T-helper 2 cell (primary cell): Measurements from ENCODE around the gene EGLN3.

Experiments used
- DNase-seq, 5 experiments: peaks; one replicate each; pipeline versions ENCODE4 v3.0.0 to v3.0.0-alpha.2; 2012 to 2022

Gene EGLN3

DNA sequence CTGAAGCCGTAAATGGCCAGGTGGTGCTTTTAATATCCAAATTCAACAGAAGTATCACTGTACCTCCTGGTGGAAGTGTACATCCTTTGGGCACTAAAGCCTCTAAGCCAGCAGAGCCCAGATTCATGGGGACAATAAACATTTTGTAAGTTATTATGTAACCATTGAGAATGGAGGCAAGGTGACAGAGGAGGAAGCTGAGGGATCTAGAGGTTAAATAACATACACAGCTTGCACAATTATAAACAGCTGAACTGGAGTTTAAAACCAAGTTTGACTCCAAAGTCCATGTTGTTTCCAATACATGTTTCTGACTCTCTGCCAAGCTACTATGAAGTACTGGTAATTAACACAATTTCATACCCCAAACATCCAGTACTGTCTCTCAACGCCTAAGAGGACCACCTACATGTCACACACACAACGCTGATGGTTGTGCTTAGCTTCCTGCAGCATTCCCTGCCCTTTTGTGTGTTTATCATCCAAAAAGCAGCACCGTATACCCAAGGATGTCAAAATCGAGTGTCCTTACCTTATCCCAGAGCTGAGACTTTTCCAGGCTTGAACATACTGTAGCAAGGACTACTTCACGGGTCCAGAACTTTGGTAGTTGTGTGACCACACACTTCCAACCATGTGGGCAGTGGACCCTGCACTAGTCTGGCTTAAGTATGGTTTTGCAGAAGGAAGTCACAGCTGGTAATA is 41.3 kb downstream of the EGLN3 start:
- DNase-seq: no peak

DNA sequence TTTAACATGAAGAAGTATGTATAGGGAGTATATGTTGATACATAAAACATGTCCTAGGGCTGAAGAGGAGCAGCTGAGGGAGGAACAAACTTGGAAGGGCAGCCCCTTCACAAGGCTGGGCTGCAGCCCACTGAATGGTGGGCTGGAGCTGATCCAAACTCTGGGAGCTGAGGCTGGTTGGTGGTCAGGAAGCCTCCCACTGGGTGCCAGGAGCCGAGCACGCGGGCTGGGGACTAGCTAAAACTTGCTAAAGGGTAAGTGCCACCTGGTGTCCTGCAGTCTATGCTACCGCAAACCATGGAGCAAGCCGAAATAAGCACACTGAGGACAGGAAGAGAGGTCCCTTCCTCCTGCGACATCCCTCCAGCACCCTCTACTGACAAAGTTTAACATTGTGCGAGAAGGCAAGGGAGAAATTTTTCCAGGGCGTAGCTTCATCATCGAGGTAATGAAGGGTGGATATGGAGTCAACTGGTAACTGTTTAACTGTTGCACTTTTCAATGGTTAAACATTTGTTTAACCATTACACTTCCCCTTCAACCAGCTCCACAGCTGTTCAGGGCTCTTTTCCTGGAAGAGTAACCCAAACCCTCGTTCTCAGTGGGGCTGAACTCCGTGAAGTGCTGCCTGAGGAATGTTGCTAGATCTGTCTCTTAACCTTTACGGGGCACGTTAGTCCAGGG is 42.2 kb downstream of the EGLN3 start:
- DNase-seq: no peak

DNA sequence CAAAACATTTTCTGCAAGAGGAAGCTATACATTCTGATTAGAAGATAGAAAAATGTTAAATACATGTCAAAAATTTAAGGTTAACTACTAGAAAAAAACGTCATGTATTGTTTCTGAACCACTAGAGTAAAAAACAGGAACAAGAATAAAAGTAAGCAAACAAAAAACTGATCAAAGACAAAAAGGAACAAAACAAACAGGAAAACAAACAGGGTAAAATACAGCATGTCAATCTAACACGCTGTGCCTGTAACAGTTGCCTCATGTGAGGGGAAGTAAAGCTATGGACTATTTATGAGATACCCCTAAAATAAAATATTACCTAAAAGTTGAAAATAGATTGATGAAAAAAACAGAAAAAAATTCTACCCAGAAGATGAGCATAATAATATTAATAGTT is 43.9 kb downstream of the EGLN3 start:
- no peak for DNase-seq

DNA sequence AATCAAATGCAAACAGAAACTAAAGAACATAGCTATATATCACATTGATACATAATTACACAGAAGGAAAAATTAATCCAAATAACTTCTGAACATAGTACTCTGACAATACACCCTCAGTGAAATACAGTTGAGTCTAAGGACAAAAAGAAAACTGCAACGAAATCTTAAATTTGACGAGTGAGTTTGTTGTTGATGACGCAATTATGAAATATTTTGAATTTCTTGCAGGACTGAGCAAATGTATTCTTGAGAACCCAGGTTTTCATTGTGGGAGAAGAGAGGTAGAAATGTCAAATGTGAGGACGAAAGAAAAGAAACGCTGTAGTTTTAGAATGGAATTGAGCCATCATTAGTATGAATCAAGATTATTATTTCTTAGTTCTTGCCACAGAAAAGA is 46.3 kb downstream of the EGLN3 start:
- DNase-seq: no peak

- no peak for DNase-seq
These were observed 47.5 kb downstream of the EGLN3 start for GRCh38 chr14:33903369-33903768.

GRCh38 chr14:33902363-33902762 is 48.5 kb downstream of the EGLN3 start:
- no peak for DNase-seq

DNA sequence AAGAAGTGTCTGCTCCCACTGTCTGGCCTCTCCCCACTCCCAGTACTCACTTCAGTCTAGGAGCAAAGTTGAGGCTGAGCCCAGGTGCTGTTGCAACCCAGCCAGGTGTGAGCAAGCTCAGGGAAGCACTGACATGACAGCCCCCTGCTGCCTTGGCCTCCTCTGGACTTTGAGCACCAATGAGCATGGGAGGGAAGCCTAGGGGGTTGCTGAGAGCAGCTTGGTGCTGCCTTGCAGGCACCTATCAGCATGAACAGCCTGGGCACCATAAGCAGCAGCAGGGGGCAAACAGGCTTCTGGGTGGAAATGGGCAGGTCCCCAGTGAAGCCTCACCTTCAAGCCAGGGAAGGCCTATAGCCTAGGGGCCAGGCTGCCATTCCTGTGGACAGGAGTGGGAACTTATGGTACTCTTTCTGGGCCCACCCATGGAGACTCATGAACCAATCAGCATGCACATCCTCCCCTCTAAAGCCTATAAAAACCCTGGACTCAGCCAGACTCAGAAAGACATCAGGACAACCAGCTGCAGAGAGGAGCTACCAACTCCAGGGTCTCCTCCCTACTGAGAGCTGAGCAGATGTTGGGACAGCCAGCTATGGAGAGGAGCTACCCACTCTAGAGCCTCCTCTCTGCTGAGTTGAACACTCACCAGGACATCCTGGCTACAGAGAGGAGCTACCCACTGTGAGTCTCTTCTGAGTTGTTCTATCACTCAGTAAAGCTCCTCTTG is 49.3 kb downstream of the EGLN3 start:
- no peak for DNase-seq

DNA sequence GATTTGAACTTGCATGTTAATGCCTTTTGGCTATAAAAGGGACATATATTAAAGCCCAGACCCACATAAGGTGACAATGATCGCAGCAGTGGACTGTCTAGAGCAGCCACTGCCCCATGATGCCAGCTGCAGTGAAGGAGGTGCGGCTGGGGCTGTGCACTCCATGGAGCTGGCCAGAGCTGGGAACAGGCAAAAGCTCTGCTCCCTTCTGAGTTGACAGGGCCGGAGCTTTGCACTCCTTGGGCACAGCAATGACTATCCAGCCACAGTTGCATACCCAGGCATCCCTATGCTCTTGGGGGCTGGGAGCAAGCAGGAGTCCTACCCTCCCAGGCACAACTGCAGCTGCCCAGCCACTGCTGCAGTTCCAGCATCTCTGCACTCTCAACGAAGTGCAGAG is 50.2 kb downstream of the EGLN3 start:
- DNase-seq: no peak

- DNase-seq: no peak
These were observed 51.0 kb downstream of the EGLN3 start for GRCh38 chr14:33899723-33900341.

DNA sequence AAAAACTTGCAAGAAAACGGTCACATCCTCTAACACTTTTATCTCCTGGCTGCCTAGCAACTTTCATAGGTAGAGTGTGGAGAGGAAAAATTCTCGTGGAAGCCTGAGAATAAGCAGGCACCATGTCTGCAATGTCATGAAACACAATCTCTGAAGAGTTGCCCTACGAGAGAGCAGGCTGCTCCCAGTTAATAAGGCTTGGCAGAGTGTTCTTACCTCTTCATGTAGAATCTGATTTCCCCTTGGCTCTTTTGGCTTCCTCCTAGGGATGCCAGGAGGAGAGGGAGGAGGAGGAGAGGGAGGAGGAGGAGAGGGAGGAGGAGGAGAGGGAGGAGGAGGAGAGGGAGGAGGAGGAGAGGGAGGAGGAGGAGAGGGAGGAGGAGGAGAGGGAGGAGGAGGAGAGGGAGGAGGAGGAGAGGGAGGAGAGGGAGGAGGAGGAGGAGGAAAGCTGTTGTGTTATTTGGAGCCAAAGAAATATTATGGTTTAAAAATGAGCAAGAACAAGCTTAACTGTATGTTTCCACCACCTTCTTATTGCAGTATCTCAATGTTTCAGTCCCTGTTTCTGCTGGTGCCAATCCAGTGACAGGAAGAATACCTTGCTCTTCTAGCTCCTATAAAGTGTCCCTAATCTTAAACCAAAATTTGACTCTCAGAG is 52.9 kb downstream of the EGLN3 start:
- DNase-seq: no peak

DNA sequence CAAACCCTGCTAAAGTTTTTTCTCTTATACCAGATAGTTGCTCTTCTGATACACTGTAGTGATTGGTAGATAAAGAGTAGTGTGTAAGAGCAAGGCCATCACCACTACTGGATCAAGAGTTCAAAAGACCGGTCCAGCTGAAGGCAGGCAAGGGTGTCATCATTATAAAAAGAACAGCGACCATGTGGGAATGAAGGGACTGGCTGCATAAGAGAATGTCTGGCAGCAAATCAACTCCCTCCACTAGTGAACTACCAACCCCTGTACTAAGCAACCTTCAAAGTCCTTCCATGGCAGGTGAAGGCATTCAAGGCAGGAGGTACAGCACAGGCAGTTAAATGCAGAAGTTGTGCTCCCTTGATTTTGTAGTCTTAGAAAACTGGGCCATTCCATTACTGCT is 53.5 kb downstream of the EGLN3 start:
- DNase-seq: no peak

- DNase-seq: no peak
These were observed 56.5 kb downstream of the EGLN3 start for GRCh38 chr14:33894339-33894738.

DNA sequence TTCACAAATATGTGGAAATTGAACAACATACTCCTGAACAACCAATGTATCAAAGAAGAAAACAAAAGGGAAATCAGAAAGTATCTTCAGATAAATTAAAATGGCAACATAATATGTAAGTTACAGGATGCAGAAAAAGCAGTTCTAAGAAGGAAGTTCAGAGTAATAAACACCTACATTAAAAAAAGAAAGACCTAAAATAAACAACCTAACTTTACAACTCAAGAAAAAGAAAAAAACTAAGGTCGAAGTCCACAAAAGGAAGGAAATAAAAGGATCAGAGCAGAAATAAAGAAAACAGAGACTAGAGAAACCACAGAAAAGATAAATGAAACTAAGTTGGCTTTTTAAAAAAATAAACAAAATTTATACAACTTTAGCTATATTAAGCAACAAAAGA is 59.2 kb downstream of the EGLN3 start:
- no peak for DNase-seq

GRCh38 chr14:33884916-33885315 is 66.0 kb downstream of the EGLN3 start:
- no peak for DNase-seq

DNA sequence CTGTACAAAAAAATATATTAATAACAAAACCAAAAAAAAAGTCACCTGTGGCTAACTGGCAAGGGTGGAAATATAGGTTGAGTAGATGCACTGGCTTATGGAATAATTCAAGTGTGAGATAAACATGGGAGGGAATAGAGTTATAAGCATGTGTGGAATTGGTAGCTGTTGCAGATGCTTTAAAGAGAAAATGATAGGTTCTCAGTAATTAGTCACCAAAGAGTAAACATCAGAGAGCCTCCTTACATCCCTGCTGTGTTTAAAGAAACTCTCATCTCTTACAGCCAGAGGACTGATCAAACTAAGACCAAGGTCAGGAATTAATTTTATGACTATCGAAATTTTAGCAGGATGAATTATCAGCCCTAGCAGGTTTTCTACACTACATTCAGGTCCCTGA is 70.5 kb downstream of the EGLN3 start:
- DNase-seq: no peak

GRCh38 chr14:33879684-33880286 is 71.1 kb downstream of the EGLN3 start:
- DNase-seq: peak in 1 of 5 experiments; percentile 59

DNA sequence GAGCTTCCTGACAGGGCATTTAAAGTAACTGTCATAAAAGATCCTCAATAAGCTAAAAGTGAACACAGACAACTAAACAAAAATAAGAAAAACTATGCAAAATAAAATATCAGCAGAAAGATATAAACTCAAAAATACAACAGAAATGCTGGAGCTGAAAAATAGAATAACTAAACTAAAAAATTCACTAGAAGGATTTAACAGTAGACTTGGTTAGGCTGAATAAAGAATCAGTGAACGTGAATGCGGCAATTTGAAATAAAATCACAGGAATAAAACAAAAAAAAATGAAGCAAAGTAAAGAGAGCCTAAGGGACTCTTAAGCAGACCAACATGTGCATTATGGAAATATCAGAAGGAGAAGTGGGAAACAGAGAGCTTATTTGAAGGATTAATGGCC is 74.6 kb downstream of the EGLN3 start:
- no peak for DNase-seq
